ENCODE measurements around the gene HS3ST1.

- no peak for TF ChIP-seq EZH2 (IDR thresholded peaks at IDR 0.05; ENCODE audit: low read depth)
- TF ChIP-seq, protein P1, sequence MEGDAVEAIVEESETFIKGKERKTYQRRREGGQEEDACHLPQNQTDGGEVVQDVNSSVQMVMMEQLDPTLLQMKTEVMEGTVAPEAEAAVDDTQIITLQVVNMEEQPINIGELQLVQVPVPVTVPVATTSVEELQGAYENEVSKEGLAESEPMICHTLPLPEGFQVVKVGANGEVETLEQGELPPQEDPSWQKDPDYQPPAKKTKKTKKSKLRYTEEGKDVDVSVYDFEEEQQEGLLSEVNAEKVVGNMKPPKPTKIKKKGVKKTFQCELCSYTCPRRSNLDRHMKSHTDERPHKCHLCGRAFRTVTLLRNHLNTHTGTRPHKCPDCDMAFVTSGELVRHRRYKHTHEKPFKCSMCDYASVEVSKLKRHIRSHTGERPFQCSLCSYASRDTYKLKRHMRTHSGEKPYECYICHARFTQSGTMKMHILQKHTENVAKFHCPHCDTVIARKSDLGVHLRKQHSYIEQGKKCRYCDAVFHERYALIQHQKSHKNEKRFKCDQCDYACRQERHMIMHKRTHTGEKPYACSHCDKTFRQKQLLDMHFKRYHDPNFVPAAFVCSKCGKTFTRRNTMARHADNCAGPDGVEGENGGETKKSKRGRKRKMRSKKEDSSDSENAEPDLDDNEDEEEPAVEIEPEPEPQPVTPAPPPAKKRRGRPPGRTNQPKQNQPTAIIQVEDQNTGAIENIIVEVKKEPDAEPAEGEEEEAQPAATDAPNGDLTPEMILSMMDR (conservative IDR thresholded peaks at IDR 0.05): no peak
Observed at GRCh38 chr4:11399461-11399971, 29.2 kb downstream of the HS3ST1 start.
